Calu3 (cell line): Measurements from ENCODE around the gene PSMC3IP. TPM values are rescaled to one million over a fixed set of nuclear protein-coding genes. Genes with fewer than 3 reads are reported as not detected.
"Not testable (repeated sequence)": the region's sequence is repeated elsewhere in the genome, so short reads cannot be mapped to it uniquely, and the experiment has no call there.

Experiments used
- BruUV-seq: library from RNA; stranded (reverse); fragments of 400-500 nt; replicated peaks from 2 replicates; lab custom pipeline; 2021; lab: Mats Ljungman, UMichigan
- CTCF ChIA-PET: fragments of 300-600 bp; sonication (Branson Sonifier 250); formaldehyde crosslinking; loops from one replicate; lab custom pipeline; 2022; ENCODE audit warnings: antibody characterized with exemption; lab: Charles Lee
- DNase-seq: peaks from one replicate; pipeline ENCODE4 v3.0.0; 2022
- H3K27ac Mint-ChIP-seq: one replicate; pipeline ENCODE4 v1.8.0; 2022; ENCODE audit warnings: mixed read lengths; ENCODE audit not compliant: unreplicated experiment
- H3K27me3 Mint-ChIP-seq: one replicate; pipeline ENCODE4 v1.8.0; 2022; ENCODE audit warnings: mixed read lengths; ENCODE audit not compliant: unreplicated experiment
- H3K36me3 Mint-ChIP-seq: one replicate; pipeline ENCODE4 v1.8.0; 2022; ENCODE audit warnings: mild to moderate bottlenecking, moderate library complexity, mixed read lengths; ENCODE audit not compliant: insufficient read depth, unreplicated experiment
- H3K4me1 Mint-ChIP-seq: one replicate; pipeline ENCODE4 v1.8.0; 2022; ENCODE audit warnings: mild to moderate bottlenecking, low read depth, mixed read lengths; ENCODE audit not compliant: unreplicated experiment
- H3K4me3 Mint-ChIP-seq: one replicate; pipeline ENCODE4 v1.8.0; 2022; ENCODE audit warnings: mild to moderate bottlenecking, low read depth, moderate library complexity, mixed read lengths; ENCODE audit not compliant: unreplicated experiment
- H3K9me3 Mint-ChIP-seq: one replicate; pipeline ENCODE4 v1.8.0; 2022; ENCODE audit warnings: low read depth, mixed read lengths; ENCODE audit not compliant: unreplicated experiment
- CTCF ChIP-seq: fragments of 200-600 bp; IDR thresholded peaks from one replicate; pipeline ENCODE4 v1.8.0; 2022; ENCODE audit warnings: antibody characterized with exemption; ENCODE audit not compliant: unreplicated experiment
- intact Hi-C: fragments of 100-400 bp; cut with micrococcal nuclease; formaldehyde crosslinking; loops from one replicate; pipeline ENCODE4 v1.10.0; 2022; ENCODE audit not compliant: unreplicated experiment
- total RNA-seq: library from RNA; stranded (reverse); gene quantifications from 2 replicates; pipeline ENCODE4 v1.2.3, GENCODE V29; 2022

The PSMC3IP gene
- total RNA-seq, 1 experiment from 2014 or later: 31.8 TPM

- TF ChIP-seq CTCF: peak; percentile 49
- no TSS peak for BruUV-seq
- intact Hi-C loops: no loop called here
- Mint-ChIP-seq H3K4me1 (peaks cover 15% of the 10 kb centered on the region), H3K27ac (no peak overlapping the region), H3K4me3 (no peak overlapping the region), H3K9me3 (no peaks in the 10 kb centered on the region), H3K27me3 (no peaks in the 10 kb centered on the region), H3K36me3 (peaks cover 22% of the 10 kb centered on the region)
- DNase-seq: peak; percentile 78
- CTCF ChIA-PET: interaction anchor here (0.6 to 2.5 kb wide), 15 partner anchors 10 to 205 kb away, joined by 3 to 16 read pairs (median 5); partner anchors contain the start of genes BECN1, CNTNAP1, PLEKHH3 and PSMC3IP
Observed at GRCh38 chr17:42618442-42619150, 41.1 kb upstream of the PSMC3IP start.

GRCh38 chr17:42617956-42618431 is 40.5 kb upstream of the PSMC3IP start:
- no peak for TF ChIP-seq CTCF
- H3K27me3 Mint-ChIP-seq: no peaks in the 10 kb centered on the region
- BruUV-seq: no TSS peak
- H3K4me1 Mint-ChIP-seq: peaks cover 12% of the 10 kb centered on the region
- no peak overlapping the region for H3K27ac Mint-ChIP-seq
- no peak overlapping the region for H3K4me3 Mint-ChIP-seq
- H3K36me3 Mint-ChIP-seq: peaks cover 25% of the 10 kb centered on the region
- no peak for DNase-seq
- no peaks in the 10 kb centered on the region for H3K9me3 Mint-ChIP-seq
- intact Hi-C loops: no loop called here
- CTCF ChIA-PET: interaction anchor here (0.7 to 2.5 kb wide), 12 partner anchors 9 to 206 kb away, joined by 3 to 16 read pairs (median 7); partner anchors contain the start of genes BECN1, CNTNAP1, PLEKHH3 and PSMC3IP

- Mint-ChIP-seq H3K27me3 (no peaks in the 10 kb centered on the region), H3K9me3 (no peaks in the 10 kb centered on the region), H3K4me1 (peaks cover 8% of the 10 kb centered on the region), H3K27ac (no peak overlapping the region), H3K36me3 (peaks cover 52% of the 10 kb centered on the region), H3K4me3 (peak overlapping the region; percentile 11)
- CTCF ChIA-PET: no interaction called here
- intact Hi-C loops: no loop called here
- no TSS peak for BruUV-seq
- no peak for DNase-seq
- TF ChIP-seq CTCF: no peak
Observed at GRCh38 chr17:42613699-42614295, 36.3 kb upstream of the PSMC3IP start.

- Mint-ChIP-seq H3K4me3 (no peak overlapping the region), H3K36me3 (peaks cover 55% of the 10 kb centered on the region), H3K9me3 (no peaks in the 10 kb centered on the region), H3K4me1 (no peaks in the 10 kb centered on the region), H3K27ac (no peak overlapping the region), H3K27me3 (no peaks in the 10 kb centered on the region)
- CTCF ChIA-PET: interaction anchor here (0.6 kb wide), 1 partner anchor 259 kb away, joined by 5 read pairs; no protein-coding TSS in a partner anchor
- no peak for TF ChIP-seq CTCF
- intact Hi-C loops: no loop called here
- DNase-seq: no peak
- BruUV-seq: no TSS peak
Observed at GRCh38 chr17:42612013-42612412, 34.5 kb upstream of the PSMC3IP start.

- H3K9me3 Mint-ChIP-seq, H3K27me3 Mint-ChIP-seq, H3K4me1 Mint-ChIP-seq: not testable (repeated sequence)
- DNase-seq: peak; percentile 34
- intact Hi-C loops: loop anchor here (5.0 kb wide), 1 partner anchor 67 kb away; the partner anchor contains the start of gene PLEKHH3
- Mint-ChIP-seq H3K27ac (peak overlapping the region; percentile 75), H3K4me3 (peak overlapping the region; percentile 88), H3K36me3 (peaks cover 52% of the 10 kb centered on the region)
- CTCF ChIA-PET: interaction anchor here (0.6 to 3.0 kb wide), 17 partner anchors 8 to 1992 kb away, joined by 3 to 36 read pairs (median 5); partner anchors contain the start of genes CCR10, PLEKHH3, PSMC3IP and VPS25
- TSS peak; percentile 51 for BruUV-seq
Observed at GRCh38 chr17:42609814-42610801, 32.6 kb upstream of the PSMC3IP start.
